SU-DHL-6 (cell line): ENCODE results near the gene CLDN14.

ENCODE experiments used
- H2AFZ ChIP-seq: fragments of 200-600 bp; sonication (generic); 2 replicates; pipeline ENCODE4 v1.6.1; 2014; ENCODE audit warnings: low read depth, mild to moderate bottlenecking, moderate library complexity, mixed read lengths, antibody characterized with exemption, low read length; ENCODE audit not compliant: severe bottlenecking
- H3F3A ChIP-seq: fragments of 200-600 bp; shearing (Covaris generic); 2 replicates; pipeline ENCODE4 v1.6.0; 2016; ENCODE audit warnings: antibody characterized with exemption, mild to moderate bottlenecking; ENCODE audit not compliant: insufficient read depth
- H3K27ac ChIP-seq: fragments of 200-600 bp; sonication (generic); 2 replicates; pipeline ENCODE4 v1.5.1; 2016; ENCODE audit warnings: low read depth, mild to moderate bottlenecking, low read length, moderate library complexity, mixed read lengths
- H3K27me3 ChIP-seq: fragments of 200-600 bp; sonication (generic), shearing (Covaris generic); 2 replicates; pipeline ENCODE4 v1.6.0; 2014; ENCODE audit warnings: mild to moderate bottlenecking, low read length
- H3K36me3 ChIP-seq: fragments of 200-600 bp; sonication (generic); 2 replicates; pipeline ENCODE4 v1.6.1; 2014; ENCODE audit warnings: mild to moderate bottlenecking, low read length, mixed read lengths
- H3K4me2 ChIP-seq: fragments of 300-600, 200-600 bp; shearing (Covaris generic), sonication (generic); 2 replicates; pipeline ENCODE4 v1.6.0; 2014; ENCODE audit warnings: low read length, low read depth, mild to moderate bottlenecking; ENCODE audit not compliant: poor library complexity, severe bottlenecking
- H3K4me3 ChIP-seq: fragments of 200-600 bp; sonication (generic); 2 replicates; pipeline ENCODE4 v1.5.1; 2014; ENCODE audit warnings: antibody characterized with exemption, low read length, mild to moderate bottlenecking, mixed read lengths; ENCODE audit not compliant: insufficient read depth, poor library complexity, severe bottlenecking
- H3K79me2 ChIP-seq: fragments of 200-600 bp; sonication (generic); 2 replicates; pipeline ENCODE4 v1.6.1; 2014; ENCODE audit warnings: mild to moderate bottlenecking, low read length, moderate library complexity; ENCODE audit not compliant: insufficient read depth
- H3K9ac ChIP-seq: fragments of 200-600 bp; sonication (generic); 2 replicates; pipeline ENCODE4 v1.7.0; 2014; ENCODE audit warnings: mild to moderate bottlenecking, low read length
- H3K9me2 ChIP-seq: fragments of 200-600 bp; sonication (generic); replicated peaks from 2 replicates; pipeline ENCODE4 v1.6.1; 2014; ENCODE audit warnings: low read length; ENCODE audit not compliant: insufficient read depth
- H3K9me3 ChIP-seq: fragments of 200-600 bp; sonication (generic); 2 replicates; pipeline ENCODE4 v1.6.1; 2014; ENCODE audit warnings: low read length, mixed read lengths; ENCODE audit not compliant: insufficient read depth
- H4K20me1 ChIP-seq: fragments of 200-600 bp; sonication (generic); 2 replicates; pipeline ENCODE4 v1.6.1; 2014; ENCODE audit warnings: low read depth, mild to moderate bottlenecking, antibody characterized with exemption, low read length, moderate library complexity, mixed read lengths
- EZH2phosphoT487 ChIP-seq: fragments of 200-600 bp; sonication (generic), shearing (Covaris generic); conservative IDR thresholded peaks from 2 replicates; pipeline ENCODE4 v1.6.1; 2018; ENCODE audit warnings: mild to moderate bottlenecking, antibody characterized with exemption, low read length, moderate library complexity, mixed read lengths
- TF ChIP-seq, protein P1 (sequence below): fragments of 200-600 bp; sonication (generic); IDR thresholded peaks from one replicate; pipeline ENCODE4 v1.5.1; 2017; ENCODE audit warnings: antibody characterized with exemption, mild to moderate bottlenecking, low read length, moderate library complexity; ENCODE audit not compliant: insufficient read depth, poor library complexity, severe bottlenecking

Gene CLDN14

GRCh38 chr21:36436829-36437744, 42.8 kb downstream of the CLDN14 start:
- H3K9me2 ChIP-seq: no peaks in the 10 kb centered on the region
- H3K27ac ChIP-seq: no peak overlapping the region
- TF ChIP-seq, protein P1, sequence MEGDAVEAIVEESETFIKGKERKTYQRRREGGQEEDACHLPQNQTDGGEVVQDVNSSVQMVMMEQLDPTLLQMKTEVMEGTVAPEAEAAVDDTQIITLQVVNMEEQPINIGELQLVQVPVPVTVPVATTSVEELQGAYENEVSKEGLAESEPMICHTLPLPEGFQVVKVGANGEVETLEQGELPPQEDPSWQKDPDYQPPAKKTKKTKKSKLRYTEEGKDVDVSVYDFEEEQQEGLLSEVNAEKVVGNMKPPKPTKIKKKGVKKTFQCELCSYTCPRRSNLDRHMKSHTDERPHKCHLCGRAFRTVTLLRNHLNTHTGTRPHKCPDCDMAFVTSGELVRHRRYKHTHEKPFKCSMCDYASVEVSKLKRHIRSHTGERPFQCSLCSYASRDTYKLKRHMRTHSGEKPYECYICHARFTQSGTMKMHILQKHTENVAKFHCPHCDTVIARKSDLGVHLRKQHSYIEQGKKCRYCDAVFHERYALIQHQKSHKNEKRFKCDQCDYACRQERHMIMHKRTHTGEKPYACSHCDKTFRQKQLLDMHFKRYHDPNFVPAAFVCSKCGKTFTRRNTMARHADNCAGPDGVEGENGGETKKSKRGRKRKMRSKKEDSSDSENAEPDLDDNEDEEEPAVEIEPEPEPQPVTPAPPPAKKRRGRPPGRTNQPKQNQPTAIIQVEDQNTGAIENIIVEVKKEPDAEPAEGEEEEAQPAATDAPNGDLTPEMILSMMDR: no peak
- no peak for TF ChIP-seq EZH2phosphoT487
- no peak overlapping the region for H2AFZ ChIP-seq
- H3K4me2 ChIP-seq: no peak overlapping the region
- no peaks in the 10 kb centered on the region for H3K27me3 ChIP-seq
- no peaks in the 10 kb centered on the region for H3K36me3 ChIP-seq
- H4K20me1 ChIP-seq: no peaks in the 10 kb centered on the region
- no peak overlapping the region for H3K9ac ChIP-seq
- no peaks in the 10 kb centered on the region for H3K79me2 ChIP-seq
- H3F3A ChIP-seq: no peaks in the 10 kb centered on the region
- H3K4me3 ChIP-seq: no peak overlapping the region
- no peaks in the 10 kb centered on the region for H3K9me3 ChIP-seq

DNA sequence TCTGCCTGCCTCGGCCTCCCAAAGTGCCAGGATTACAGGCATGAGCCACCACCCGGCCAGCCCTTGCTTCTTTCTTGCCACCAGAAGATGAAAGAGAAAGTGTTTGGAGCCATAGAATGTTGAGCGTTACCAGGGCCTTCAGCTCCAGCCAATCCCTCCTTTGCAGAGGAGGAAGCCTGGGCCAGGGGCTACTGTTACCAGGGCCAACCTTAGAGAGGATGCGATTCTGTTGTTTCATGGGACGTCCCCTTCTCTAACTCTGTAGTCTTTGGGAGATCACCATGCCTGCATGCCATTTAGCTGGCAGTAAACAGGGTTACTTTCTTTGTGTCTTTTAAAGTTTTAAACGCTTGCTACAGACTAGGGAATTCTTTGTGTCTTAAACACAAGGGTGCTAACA, 45.8 kb downstream of the CLDN14 start:
- Histone ChIP-seq H3K9ac (no peak overlapping the region), H3K79me2 (no peaks in the 10 kb centered on the region)

DNA sequence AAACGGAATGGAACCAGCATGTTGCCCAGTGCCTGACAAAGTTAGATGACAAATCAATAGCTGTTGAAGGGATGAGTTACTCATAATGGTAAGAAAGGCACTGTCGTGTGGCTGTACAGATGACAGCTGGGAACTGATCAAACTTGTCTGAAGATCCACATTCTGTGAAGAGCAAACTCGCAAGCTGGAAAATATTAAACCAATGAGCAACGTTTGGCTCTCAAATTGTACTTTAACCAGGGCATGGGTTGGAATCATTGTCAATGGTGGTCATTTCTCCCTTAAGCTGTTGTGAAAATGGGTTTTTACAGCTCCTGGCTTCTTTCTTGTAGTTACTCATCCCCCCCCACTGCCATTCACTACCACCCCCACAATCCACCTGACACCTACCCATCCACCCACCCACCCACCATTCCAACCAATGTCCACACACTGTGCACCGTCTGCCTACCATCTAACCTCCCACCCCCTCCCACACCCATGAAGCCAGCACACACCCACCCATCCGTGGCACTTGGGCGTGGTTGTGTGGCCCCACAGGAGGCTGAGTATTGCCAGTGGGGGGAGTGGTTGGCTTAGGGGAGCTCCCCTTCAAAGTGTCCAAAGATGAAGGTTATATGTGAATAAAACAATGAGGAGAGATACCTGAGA, 46.7 kb downstream of the CLDN14 start:
- H2AFZ ChIP-seq: no peak overlapping the region
- H3K9me2 ChIP-seq: no peaks in the 10 kb centered on the region
- no peaks in the 10 kb centered on the region for H4K20me1 ChIP-seq
- no peaks in the 10 kb centered on the region for H3K79me2 ChIP-seq
- no peak for TF ChIP-seq EZH2phosphoT487
- TF ChIP-seq, protein P1: no peak
- H3K4me2 ChIP-seq: no peak overlapping the region
- no peaks in the 10 kb centered on the region for H3K27me3 ChIP-seq
- no peak overlapping the region for H3K9ac ChIP-seq
- no peaks in the 10 kb centered on the region for H3F3A ChIP-seq
- H3K9me3 ChIP-seq: no peaks in the 10 kb centered on the region
- H3K4me3 ChIP-seq: no peak overlapping the region
- H3K27ac ChIP-seq: no peak overlapping the region
- no peaks in the 10 kb centered on the region for H3K36me3 ChIP-seq

More for the DNA sequence above, 45.8 kb downstream of the CLDN14 start:
- no peak overlapping the region for H3K4me3 ChIP-seq
- H3K27me3 ChIP-seq: no peaks in the 10 kb centered on the region
- no peak overlapping the region for H3K4me2 ChIP-seq
- H3K9me3 ChIP-seq: no peaks in the 10 kb centered on the region
- no peak for TF ChIP-seq EZH2phosphoT487
- TF ChIP-seq, protein P1: no peak
- H2AFZ ChIP-seq: no peak overlapping the region
- no peaks in the 10 kb centered on the region for H3K36me3 ChIP-seq
- no peak overlapping the region for H3K27ac ChIP-seq
- no peaks in the 10 kb centered on the region for H4K20me1 ChIP-seq
- no peaks in the 10 kb centered on the region for H3K9me2 ChIP-seq
- H3F3A ChIP-seq: no peaks in the 10 kb centered on the region
